GM12892 (cell line): ENCODE data around the gene RHBDL3.

ENCODE experiments used
- POLR2A ChIP-seq: IDR thresholded peaks from 2 replicates; pipeline ENCODE4 v1.6.1; 2011; ENCODE audit warnings: low read depth, low read length, control low read depth
- POLR2AphosphoS5 ChIP-seq: IDR thresholded peaks from 2 replicates; pipeline ENCODE4 v1.6.1; 2011; ENCODE audit warnings: low read depth, low read length, control low read depth

- TF ChIP-seq POLR2A (no peak), POLR2AphosphoS5 (no peak)
Observed at GRCh38 chr17:32303781-32304288, 38.2 kb downstream of the RHBDL3 start.
